Thyroid gland (tissue), 4 donors: ENCODE results near the gene TLR1. TPM values are rescaled to one million over a fixed set of nuclear protein-coding genes. Genes with fewer than 3 reads are reported as not detected.

Experiments used
- DNase-seq, 2 donors: peaks; one replicate each; pipeline ENCODE4 v3.0.0-alpha.2; 2019
- H3K27ac ChIP-seq, 3 donors: fragments of 200-600 bp; sonication (generic); 1 replicate in 2 of 3; 2 replicates in 1 of 3; pipeline ENCODE4 v1.5.1; 2016 to 2019; ENCODE audit warnings: mild to moderate bottlenecking in 1 of 3, moderate library complexity in 1 of 3
- H3K27me3 ChIP-seq: fragments of 200-600 bp; sonication (generic); one replicate; pipeline ENCODE4 v1.5.1; 2019
- H3K36me3 ChIP-seq, 2 donors: fragments of 200-600 bp; sonication (generic); one replicate each; pipeline ENCODE4 v1.5.1; 2016 to 2019
- H3K4me1 ChIP-seq, 2 donors: fragments of 200-600 bp; sonication (generic); one replicate each; pipeline ENCODE4 v1.5.1; 2017 to 2019
- H3K4me3 ChIP-seq, 3 donors: fragments of 200-600 bp; sonication (generic); replicated peaks in 1 of 3; 1 replicate in 2 of 3; 2 replicates in 1 of 3; pipeline ENCODE4 v1.5.1; 2016; ENCODE audit warnings: mild to moderate bottlenecking in 1 of 3
- H3K9me3 ChIP-seq: fragments of 200-600 bp; sonication (generic); one replicate; pipeline ENCODE4 v1.5.1; 2017
- CTCF ChIP-seq, 6 experiments: fragments of 200-600 bp in 3 of 6; fragments of 450-650 bp in 3 of 6; sonication (generic) in 3 of 6; IDR thresholded peaks; one replicate each; pipeline ENCODE4 v1.5.1; 2016 to 2019; ENCODE audit warnings: antibody characterized with exemption in 6 of 6, mild to moderate bottlenecking in 2 of 6, inconsistent platforms in 1 of 6, moderate library complexity in 1 of 6
- POLR2A ChIP-seq, 2 donors: fragments of 450-650 bp; IDR thresholded peaks; one replicate each; pipeline ENCODE4 v1.6.1; 2017; ENCODE audit warnings: antibody characterized with exemption in 2 of 2, mild to moderate bottlenecking in 2 of 2, moderate library complexity in 1 of 2
- WGBS, 2 donors: methylation state at CpG; one replicate each; pipeline ENCODE4 v1.1.5; 2017; 5-methylcytosine and 5-hydroxymethylcytosine counted together
- intact Hi-C: fragments of 100-400 bp; cut with DNase I; formaldehyde crosslinking; loops from one replicate; pipeline ENCODE4 v1.15.1; 2023
- total RNA-seq, 4 donors: library from RNA; depleted of rRNA; stranded (reverse); fragments of >200 nt; gene quantifications; one replicate each; pipeline ENCODE4 v1.2.3, GENCODE V29; 2016

The TLR1 gene
- total RNA-seq, result 10 to 100 TPM in 1 of 4 donors, 1 to 10 TPM in 3; 4.0 to 12.8 (median 7.5) TPM

- Histone ChIP-seq H3K4me1 (peaks cover 5 to 12% of the 10 kb centered on the region in 2 donors), H3K27me3 (no peaks in the 10 kb centered on the region), H3K9me3 (no peaks in the 10 kb centered on the region), H3K4me3 (no peak within 1 kb of the TSS), H3K36me3 (no peaks in the 10 kb centered on the region), H3K27ac (peak within 1 kb of the TSS; percentile 39 to 73 (median 60))
- intact Hi-C loops, result no loop called here
- WGBS, 2 donors, result 48 to 51% methylated on average over 7 of the region's 7 CpGs
- TF ChIP-seq POLR2A (IDR thresholded peaks at IDR 0.05), result no peak
- TF ChIP-seq CTCF (IDR thresholded peaks at IDR 0.05), result peak in 4 of 6 experiments; percentile 30 to 69 (median 64)
- DNase-seq, result no peak
Measured at GRCh38 chr4:38804654-38805295, at the start of gene TLR1. Gene TLR1 (minus strand): TSS chr4:38804791. CDS start chr4:38798831, 5,960 bp downstream.

GRCh38 chr4:38846015-38846414 lies 41.4 kb upstream of the TLR1 start:
- TF ChIP-seq POLR2A (IDR thresholded peaks at IDR 0.05), result no peak
- no peak for TF ChIP-seq CTCF (IDR thresholded peaks at IDR 0.05)
- intact Hi-C loops, result no loop called here

GRCh38 chr4:38842994-38843393 lies 38.4 kb upstream of the TLR1 start:
- Histone ChIP-seq H3K4me3 (no peak overlapping the region), H3K27me3 (no peaks in the 10 kb centered on the region), H3K36me3 (no peaks in the 10 kb centered on the region), H3K4me1 (peaks cover 0 to 9% of the 10 kb centered on the region in 2 donors), H3K27ac (no peak overlapping the region), H3K9me3 (no peaks in the 10 kb centered on the region)
- 79 to 89% methylated on average over 4 of the region's 4 CpGs for WGBS, 2 donors
- TF ChIP-seq CTCF (IDR thresholded peaks at IDR 0.05) (no peak), POLR2A (IDR thresholded peaks at IDR 0.05) (no peak)
- DNase-seq, result no peak
- intact Hi-C loops, result no loop called here

More at GRCh38 chr4:38846015-38846414, 41.4 kb upstream of the TLR1 start:
- no peak overlapping the region for H3K27ac ChIP-seq
- no peak for DNase-seq
- peaks cover 0 to 3% of the 10 kb centered on the region in 2 donors for H3K4me1 ChIP-seq
- no peaks in the 10 kb centered on the region for H3K27me3 ChIP-seq
- no peaks in the 10 kb centered on the region for H3K9me3 ChIP-seq
- no peak overlapping the region for H3K4me3 ChIP-seq
- WGBS, 2 donors, result 72 to 80% methylated on average over 3 of the region's 3 CpGs
- H3K36me3 ChIP-seq, result no peaks in the 10 kb centered on the region

- WGBS, 2 donors, result 73 to 75% methylated on average over 2 of the region's 2 CpGs
Measured at GRCh38 chr4:38837849-38838248, 33.3 kb upstream of the TLR1 start.

More at GRCh38 chr4:38837849-38838248, 33.3 kb upstream of the TLR1 start:
- no peaks in the 10 kb centered on the region for H3K36me3 ChIP-seq
- H3K27me3 ChIP-seq, result no peaks in the 10 kb centered on the region
- no peak for DNase-seq
- H3K4me1 ChIP-seq, result peaks cover 0 to 9% of the 10 kb centered on the region in 2 donors
- H3K9me3 ChIP-seq, result no peaks in the 10 kb centered on the region
- TF ChIP-seq CTCF (IDR thresholded peaks at IDR 0.05) (no peak), POLR2A (IDR thresholded peaks at IDR 0.05) (no peak)
- intact Hi-C loops, result no loop called here
- H3K4me3 ChIP-seq, result no peak overlapping the region
- no peak overlapping the region for H3K27ac ChIP-seq
